ENCODE measurements around the gene ODF2L. TPM values are rescaled to one million over a fixed set of nuclear protein-coding genes. Genes with fewer than 3 reads are reported as not detected.
A peak's percentile ranks its signal among the peaks of the same experiment; 100 is the strongest.

Gene ODF2L
- total RNA-seq, 3 donors from 2014 or later = 39.8 to 122 (median 72.8) TPM

DNA sequence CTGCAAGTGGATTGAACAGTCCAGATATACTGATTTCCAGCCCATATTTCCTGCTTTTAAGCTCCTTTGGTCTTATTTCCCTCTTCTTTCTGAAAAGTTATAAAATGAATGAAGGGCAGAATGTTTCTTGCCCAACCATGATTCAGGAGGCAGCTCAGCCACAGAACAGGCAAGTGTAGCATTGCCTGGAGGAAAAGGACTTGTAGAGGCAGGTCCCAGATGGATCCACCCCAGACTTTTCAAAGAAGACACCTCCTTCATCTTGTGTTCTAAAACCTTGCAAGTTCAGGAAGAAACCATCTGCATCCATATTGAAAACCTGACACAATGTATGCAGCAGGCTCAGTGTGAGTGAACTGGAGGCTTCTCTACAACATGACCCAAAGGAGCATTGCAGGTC is 27.8 kb upstream of the ODF2L start, which contains the start of gene CLCA2:
Gene CLCA2, plus strand, starts transcription at position 299 of the 400 bp plus-strand sequence. Its CDS starts 77 bp downstream, at position 376.
- H3K27me3 ChIP-seq = no peaks in the 10 kb centered on the region
- TF ChIP-seq POLR2AphosphoS5 (IDR thresholded peaks at IDR 0.05) = no peak
- TF ChIP-seq, protein P1, sequence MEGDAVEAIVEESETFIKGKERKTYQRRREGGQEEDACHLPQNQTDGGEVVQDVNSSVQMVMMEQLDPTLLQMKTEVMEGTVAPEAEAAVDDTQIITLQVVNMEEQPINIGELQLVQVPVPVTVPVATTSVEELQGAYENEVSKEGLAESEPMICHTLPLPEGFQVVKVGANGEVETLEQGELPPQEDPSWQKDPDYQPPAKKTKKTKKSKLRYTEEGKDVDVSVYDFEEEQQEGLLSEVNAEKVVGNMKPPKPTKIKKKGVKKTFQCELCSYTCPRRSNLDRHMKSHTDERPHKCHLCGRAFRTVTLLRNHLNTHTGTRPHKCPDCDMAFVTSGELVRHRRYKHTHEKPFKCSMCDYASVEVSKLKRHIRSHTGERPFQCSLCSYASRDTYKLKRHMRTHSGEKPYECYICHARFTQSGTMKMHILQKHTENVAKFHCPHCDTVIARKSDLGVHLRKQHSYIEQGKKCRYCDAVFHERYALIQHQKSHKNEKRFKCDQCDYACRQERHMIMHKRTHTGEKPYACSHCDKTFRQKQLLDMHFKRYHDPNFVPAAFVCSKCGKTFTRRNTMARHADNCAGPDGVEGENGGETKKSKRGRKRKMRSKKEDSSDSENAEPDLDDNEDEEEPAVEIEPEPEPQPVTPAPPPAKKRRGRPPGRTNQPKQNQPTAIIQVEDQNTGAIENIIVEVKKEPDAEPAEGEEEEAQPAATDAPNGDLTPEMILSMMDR (IDR thresholded peaks at IDR 0.05) = no peak
- TF ChIP-seq POLR2A (IDR thresholded peaks at IDR 0.05) = no peak
- H3K9me3 ChIP-seq = no peaks in the 10 kb centered on the region
- peak within 1 kb of the TSS; percentile 18 to 49 for H3K27ac ChIP-seq
- H3K36me3 ChIP-seq = no peaks in the 10 kb centered on the region
- peaks cover 0 to 6% of the 10 kb centered on the region in 2 donors for H3K4me1 ChIP-seq
- intact Hi-C loops (cut with DNase I; ENCODE audit: low total_unique reads) = no loop called here
- H3K4me3 ChIP-seq = no peak within 1 kb of the TSS
- DNase-seq (ENCODE audit: low spot score in 2 of 2) = no peak

DNA sequence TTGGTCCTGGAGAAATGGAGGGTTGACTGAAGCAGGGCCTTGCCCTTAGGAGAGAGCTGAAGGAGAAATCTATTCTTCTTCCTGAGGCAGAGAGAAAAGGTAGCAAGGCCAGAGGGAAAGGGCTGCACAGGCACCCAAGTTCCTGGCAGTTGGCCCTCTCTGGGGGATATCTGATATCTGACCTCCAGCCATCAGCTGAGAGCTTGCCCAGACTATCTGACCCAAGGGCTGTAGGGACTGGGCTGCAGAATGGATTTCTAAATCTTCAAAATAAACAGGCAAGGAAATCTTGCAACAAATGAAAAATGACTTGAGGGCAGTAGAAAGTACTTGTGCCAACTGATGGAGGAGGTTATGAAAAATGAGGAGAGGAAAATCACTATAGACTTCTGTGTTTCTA is 27.4 kb upstream of the ODF2L start:
- DNase-seq (ENCODE audit: low spot score in 2 of 2) = no peak
- peaks cover 0 to 6% of the 10 kb centered on the region in 2 donors for H3K4me1 ChIP-seq
- H3K4me3 ChIP-seq = no peak overlapping the region
- H3K27me3 ChIP-seq = no peaks in the 10 kb centered on the region
- H3K36me3 ChIP-seq = no peaks in the 10 kb centered on the region
- TF ChIP-seq POLR2AphosphoS5 (IDR thresholded peaks at IDR 0.05) (no peak), POLR2A (IDR thresholded peaks at IDR 0.05) (no peak)
- TF ChIP-seq, protein P1 (IDR thresholded peaks at IDR 0.05) = no peak
- no peaks in the 10 kb centered on the region for H3K9me3 ChIP-seq
- intact Hi-C loops (cut with DNase I; ENCODE audit: low total_unique reads) = no loop called here
- H3K27ac ChIP-seq = peak overlapping the region; percentile 18 to 49

DNA sequence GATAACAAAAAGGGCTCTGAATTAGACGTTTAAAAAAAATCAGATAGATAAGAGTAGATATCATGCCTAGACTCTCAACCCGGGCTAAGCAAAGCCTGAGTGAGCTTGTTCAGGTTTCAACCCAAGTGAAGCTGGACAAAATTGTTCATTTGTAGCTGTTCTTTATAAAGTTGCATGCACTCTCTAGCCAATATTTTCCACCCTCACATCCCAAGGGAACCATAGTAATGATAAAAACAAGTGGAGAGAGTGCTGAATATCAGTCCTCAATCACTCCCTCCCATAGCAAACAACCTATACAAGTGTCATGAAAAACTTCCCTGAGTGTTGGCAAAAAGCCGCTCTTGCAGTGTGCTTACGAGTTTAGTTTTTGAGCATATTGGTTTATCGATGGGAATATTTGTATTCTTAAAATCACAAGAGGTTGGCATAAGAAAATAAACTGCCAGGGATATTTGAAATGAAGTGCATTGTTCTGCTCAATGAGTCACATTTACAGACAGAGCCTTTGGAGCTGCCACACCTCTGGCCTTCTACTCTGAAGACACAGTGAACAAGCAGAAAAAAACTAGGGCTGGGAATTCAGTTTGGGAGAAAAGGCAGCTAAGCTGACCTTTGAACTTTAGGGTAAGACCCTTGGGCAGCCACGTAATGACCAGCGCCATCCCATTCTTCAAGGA is 25.6 kb upstream of the ODF2L start:
- intact Hi-C loops (cut with DNase I; ENCODE audit: low total_unique reads) = no loop called here
- no peaks in the 10 kb centered on the region for H3K36me3 ChIP-seq
- H3K27me3 ChIP-seq = no peaks in the 10 kb centered on the region
- H3K9me3 ChIP-seq = no peaks in the 10 kb centered on the region
- H3K4me3 ChIP-seq = no peak overlapping the region
- H3K4me1 ChIP-seq = peaks cover 0 to 6% of the 10 kb centered on the region in 2 donors
- TF ChIP-seq POLR2A (IDR thresholded peaks at IDR 0.05) (no peak), POLR2AphosphoS5 (IDR thresholded peaks at IDR 0.05) (no peak)
- TF ChIP-seq, protein P1 (IDR thresholded peaks at IDR 0.05) = no peak
- H3K27ac ChIP-seq = peak overlapping the region; percentile 10 to 43
- DNase-seq (ENCODE audit: low spot score in 2 of 2) = no peak

DNA sequence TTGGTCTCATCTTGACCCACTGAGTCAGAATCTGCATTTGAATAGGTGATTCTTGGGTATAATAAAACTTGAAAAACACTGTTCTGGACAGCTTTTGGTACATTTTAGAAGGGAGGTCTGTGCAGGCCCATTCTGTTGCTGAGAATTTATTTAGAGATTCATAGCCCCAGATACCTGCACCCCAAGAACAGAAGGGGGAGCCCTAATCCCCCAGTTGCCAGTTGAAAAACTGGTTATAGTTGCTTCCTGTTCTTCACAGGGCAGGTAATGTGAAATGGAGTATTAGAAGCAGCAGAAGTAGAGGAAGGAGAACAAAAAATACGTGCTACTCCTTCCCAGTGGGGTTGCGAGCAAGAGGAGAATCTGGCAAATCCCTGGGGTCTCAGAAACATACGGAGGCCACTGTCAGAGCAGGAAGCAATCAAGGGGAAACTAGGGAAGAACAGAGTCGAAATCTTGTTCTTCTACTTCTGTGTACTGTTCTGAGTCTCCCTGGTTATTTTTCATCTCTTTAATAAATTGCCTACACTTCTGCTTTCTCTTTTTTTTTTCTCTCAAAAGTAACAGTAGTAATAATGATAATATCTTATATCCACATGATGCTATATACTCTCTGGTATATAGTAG is 23.3 kb upstream of the ODF2L start:
- H3K27ac ChIP-seq = no peak overlapping the region
- H3K9me3 ChIP-seq = no peaks in the 10 kb centered on the region
- DNase-seq (ENCODE audit: low spot score in 2 of 2) = no peak
- H3K27me3 ChIP-seq = no peaks in the 10 kb centered on the region
- no peaks in the 10 kb centered on the region for H3K36me3 ChIP-seq
- intact Hi-C loops (cut with DNase I; ENCODE audit: low total_unique reads) = no loop called here
- no peak overlapping the region for H3K4me3 ChIP-seq
- H3K4me1 ChIP-seq = peaks cover 0 to 6% of the 10 kb centered on the region in 2 donors
- TF ChIP-seq POLR2A (IDR thresholded peaks at IDR 0.05) = no peak
- TF ChIP-seq, protein P1 (IDR thresholded peaks at IDR 0.05) = peak in 2 of 3 donors; percentile 47 to 54
- no peak for TF ChIP-seq POLR2AphosphoS5 (IDR thresholded peaks at IDR 0.05)

DNA sequence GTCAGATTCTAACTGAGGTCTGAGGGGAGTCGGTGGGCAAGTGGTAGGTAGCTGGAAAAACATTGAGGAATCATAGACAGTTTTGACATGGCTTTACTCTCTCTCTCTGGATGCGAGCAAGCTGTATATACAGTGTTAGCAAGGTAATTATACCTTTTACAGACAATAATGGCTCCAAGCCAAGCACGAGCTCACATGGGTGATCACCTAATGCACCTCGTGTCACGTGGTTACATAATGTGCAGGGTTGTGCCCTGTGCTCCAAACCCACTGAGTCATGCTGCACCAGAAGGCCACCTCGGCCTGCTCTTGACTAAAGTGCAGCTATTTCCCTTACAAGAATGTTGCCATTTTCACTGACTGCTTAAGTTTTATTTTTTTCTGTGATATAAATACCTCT is 20.2 kb upstream of the ODF2L start:
- TF ChIP-seq POLR2AphosphoS5 (IDR thresholded peaks at IDR 0.05) = no peak
- no peak for TF ChIP-seq POLR2A (IDR thresholded peaks at IDR 0.05)
- TF ChIP-seq, protein P1 (IDR thresholded peaks at IDR 0.05) = no peak

More for the DNA sequence above, 20.2 kb upstream of the ODF2L start:
- H3K27me3 ChIP-seq = no peaks in the 10 kb centered on the region
- H3K27ac ChIP-seq = no peak overlapping the region
- no peaks in the 10 kb centered on the region for H3K36me3 ChIP-seq
- no peaks in the 10 kb centered on the region for H3K9me3 ChIP-seq
- intact Hi-C loops (cut with DNase I; ENCODE audit: low total_unique reads) = no loop called here
- DNase-seq (ENCODE audit: low spot score in 2 of 2) = no peak
- no peak overlapping the region for H3K4me3 ChIP-seq
- no peaks in the 10 kb centered on the region for H3K4me1 ChIP-seq
